ENCODE measurements around the gene SLC27A4.

DNA sequence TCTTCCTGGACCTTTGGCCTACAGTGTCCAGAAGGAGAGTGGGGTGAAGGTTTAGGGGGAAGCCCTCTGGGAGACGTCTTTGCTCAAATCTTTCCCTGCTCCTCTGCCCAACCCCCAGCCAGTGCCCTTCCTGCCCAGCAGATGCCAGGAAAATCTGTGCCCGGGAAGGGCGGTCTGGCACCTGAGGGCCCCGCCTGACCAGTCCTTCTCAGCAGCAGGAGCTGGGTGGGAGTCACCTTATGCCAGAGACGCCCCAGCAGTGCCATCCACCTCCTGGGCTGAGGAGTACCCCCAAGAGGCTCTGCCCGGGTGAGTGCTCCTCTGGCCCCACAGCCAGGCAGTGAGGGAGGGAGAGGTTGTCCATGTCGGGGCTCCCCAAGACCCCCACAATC lies 65.4 kb downstream of the SLC27A4 start:
- TF ChIP-seq, protein P1, sequence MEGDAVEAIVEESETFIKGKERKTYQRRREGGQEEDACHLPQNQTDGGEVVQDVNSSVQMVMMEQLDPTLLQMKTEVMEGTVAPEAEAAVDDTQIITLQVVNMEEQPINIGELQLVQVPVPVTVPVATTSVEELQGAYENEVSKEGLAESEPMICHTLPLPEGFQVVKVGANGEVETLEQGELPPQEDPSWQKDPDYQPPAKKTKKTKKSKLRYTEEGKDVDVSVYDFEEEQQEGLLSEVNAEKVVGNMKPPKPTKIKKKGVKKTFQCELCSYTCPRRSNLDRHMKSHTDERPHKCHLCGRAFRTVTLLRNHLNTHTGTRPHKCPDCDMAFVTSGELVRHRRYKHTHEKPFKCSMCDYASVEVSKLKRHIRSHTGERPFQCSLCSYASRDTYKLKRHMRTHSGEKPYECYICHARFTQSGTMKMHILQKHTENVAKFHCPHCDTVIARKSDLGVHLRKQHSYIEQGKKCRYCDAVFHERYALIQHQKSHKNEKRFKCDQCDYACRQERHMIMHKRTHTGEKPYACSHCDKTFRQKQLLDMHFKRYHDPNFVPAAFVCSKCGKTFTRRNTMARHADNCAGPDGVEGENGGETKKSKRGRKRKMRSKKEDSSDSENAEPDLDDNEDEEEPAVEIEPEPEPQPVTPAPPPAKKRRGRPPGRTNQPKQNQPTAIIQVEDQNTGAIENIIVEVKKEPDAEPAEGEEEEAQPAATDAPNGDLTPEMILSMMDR (IDR thresholded peaks at IDR 0.05), result no peak
- TF ChIP-seq POLR2A (IDR thresholded peaks at IDR 0.05), result no peak
